Stomach (tissue), 4 donors: ENCODE data around the gene UXS1.

ENCODE experiments used
- CTCF ChIP-seq, 7 experiments: fragments of 450-650 bp in 4 of 7; fragments of 200-600 bp in 3 of 7; sonication (generic) in 3 of 7; IDR thresholded peaks; one replicate each; pipeline ENCODE4 v1.5.1; 2016 to 2019; ENCODE audit warnings: antibody characterized with exemption in 7 of 7, control low read depth in 2 of 7, mild to moderate bottlenecking in 1 of 7
- EP300 ChIP-seq: sonication (generic); formaldehyde crosslinking; IDR thresholded peaks from one replicate; pipeline ENCODE4 v1.6.1; 2017; ENCODE audit warnings: antibody characterized with exemption
- POLR2AphosphoS5 ChIP-seq, 3 donors: sonication (generic); formaldehyde crosslinking; IDR thresholded peaks; one replicate each; pipeline ENCODE4 v1.6.1; 2016; ENCODE audit warnings: antibody characterized with exemption in 3 of 3

GRCh38 chr2:106120432-106120831 is 73.7 kb downstream of the UXS1 start:
- no peak for TF ChIP-seq CTCF (IDR thresholded peaks at IDR 0.05)
- TF ChIP-seq EP300, result no peak
- TF ChIP-seq POLR2AphosphoS5 (IDR thresholded peaks at IDR 0.05), result no peak
